Measurements from ENCODE around the gene APOA4.
"Not testable (repeated sequence)": the region's sequence is repeated elsewhere in the genome, so short reads cannot be mapped to it uniquely, and the experiment has no call there.

APOA4 gene

DNA sequence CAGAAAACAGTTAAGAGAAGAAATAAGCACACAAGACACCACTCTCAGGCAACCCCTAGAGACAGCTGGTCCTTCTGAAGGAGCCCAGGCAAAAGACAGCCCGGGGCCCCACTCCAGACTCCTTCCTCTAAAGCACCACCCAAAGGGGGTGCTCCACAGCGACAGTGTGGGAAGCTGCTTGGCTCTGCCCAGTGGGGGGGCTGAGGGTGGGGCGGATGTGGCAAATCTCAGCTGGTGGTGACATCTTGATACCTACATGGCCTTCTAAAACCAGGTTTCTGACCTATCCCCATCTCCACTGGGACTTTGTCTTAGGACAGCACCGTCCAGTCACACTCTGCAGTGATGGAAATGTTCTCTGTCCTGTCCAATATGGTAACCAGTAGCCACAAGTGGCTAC lies 24.5 kb upstream of the APOA4 start:
- no peak for ATAC-seq

- ATAC-seq: no peak
Measured at GRCh38 chr11:116844722-116845121, 21.6 kb upstream of the APOA4 start.

DNA sequence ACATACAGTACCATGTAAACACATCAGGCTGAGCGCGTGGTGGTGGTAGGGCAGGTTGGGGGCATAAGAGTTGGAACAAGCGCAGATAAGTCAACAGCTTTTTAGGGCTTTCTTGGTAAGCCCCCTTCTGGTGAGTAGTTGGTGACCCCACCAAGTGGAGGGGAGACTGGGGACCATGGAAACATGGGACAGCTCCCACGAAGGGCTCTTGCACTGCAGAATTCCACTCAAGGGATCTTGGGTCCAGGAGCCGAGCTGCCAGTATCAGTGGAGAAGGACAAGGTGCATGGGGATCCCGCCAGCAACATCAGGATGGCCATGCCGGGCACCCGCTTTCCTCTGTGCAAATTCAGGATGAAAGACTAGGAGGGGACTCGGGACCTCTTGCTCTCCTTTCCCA lies 20.6 kb upstream of the APOA4 start:
- ATAC-seq: no peak

- ATAC-seq: no peak
Measured at GRCh38 chr11:116842909-116843308, 19.8 kb upstream of the APOA4 start.

DNA sequence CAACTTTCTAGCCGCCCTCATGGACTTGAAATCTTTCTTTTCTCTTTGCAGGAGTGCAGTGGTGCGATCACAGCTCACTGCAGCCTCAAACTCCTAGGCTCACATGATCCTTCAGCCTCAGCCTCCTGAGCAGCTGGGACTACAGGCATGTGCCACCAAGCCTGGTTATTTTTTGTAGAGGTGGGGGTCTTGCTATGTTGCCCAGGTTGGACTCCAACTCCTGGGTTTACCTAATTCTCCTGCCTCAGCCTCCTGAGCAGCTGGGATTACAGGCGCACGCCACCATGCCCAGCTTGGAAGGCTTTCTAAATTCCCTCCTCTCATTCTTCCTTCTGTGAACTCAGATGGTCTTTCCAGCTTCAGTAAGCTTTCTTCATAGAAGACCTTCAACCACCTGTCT lies 19.0 kb upstream of the APOA4 start:
- ATAC-seq: no peak

DNA sequence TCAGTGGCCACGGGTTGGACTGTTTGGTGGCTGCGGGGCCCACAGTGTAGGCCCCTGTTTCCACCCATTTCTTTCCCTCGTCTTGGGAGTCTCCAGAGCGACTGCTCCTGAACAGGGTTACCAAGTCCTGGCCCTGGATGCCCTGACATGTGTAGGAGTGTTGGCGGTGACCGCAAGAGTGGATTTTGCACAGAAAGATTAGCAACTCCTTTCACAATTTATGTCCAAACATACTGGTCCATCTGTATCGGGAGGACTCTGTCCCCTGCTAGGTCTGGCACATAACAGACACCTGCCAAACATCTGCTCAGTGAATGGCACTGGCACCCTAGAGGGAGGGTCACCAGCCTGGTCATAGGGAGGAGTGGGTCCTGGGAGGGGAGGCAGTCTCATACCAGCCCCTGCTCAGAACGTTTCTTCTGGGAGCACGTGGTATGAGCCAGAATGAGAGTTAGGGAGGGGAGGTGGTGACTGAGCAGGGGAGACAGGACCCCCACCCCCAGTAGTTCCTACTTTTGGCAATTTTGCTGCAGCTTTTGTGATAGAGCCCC lies 17.7 kb upstream of the APOA4 start:
- ATAC-seq: no peak

GRCh38 chr11:116840224-116840745 lies 17.2 kb upstream of the APOA4 start:
- ATAC-seq: no peak

GRCh38 chr11:116838321-116839084 lies 15.4 kb upstream of the APOA4 start:
- no peak for ATAC-seq

- no peak for ATAC-seq
Measured at GRCh38 chr11:116837231-116838091, 14.4 kb upstream of the APOA4 start, which contains the start of gene APOA1. APOA1 (minus strand) TSS chr11:116837622; CDS start chr11:116837387, 235 bp downstream.

DNA sequence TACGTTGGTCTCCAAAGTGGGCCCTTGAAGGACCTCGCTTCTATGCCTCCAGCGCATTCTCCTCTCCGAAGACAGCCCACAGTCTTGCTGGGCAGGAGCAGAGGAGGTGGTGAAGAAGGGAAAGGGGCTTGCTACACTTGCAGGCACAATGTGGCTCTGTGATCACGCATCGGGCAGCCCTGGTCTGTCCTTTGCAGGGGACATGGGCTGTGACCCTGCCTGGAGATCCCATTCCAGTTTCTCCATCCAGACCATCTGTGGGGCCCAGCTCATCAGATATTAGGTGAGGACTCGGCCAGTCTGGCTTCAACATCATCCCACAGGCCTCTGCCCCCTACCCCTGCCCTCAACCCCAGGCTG lies 13.5 kb upstream of the APOA4 start:
- ATAC-seq: no peak

DNA sequence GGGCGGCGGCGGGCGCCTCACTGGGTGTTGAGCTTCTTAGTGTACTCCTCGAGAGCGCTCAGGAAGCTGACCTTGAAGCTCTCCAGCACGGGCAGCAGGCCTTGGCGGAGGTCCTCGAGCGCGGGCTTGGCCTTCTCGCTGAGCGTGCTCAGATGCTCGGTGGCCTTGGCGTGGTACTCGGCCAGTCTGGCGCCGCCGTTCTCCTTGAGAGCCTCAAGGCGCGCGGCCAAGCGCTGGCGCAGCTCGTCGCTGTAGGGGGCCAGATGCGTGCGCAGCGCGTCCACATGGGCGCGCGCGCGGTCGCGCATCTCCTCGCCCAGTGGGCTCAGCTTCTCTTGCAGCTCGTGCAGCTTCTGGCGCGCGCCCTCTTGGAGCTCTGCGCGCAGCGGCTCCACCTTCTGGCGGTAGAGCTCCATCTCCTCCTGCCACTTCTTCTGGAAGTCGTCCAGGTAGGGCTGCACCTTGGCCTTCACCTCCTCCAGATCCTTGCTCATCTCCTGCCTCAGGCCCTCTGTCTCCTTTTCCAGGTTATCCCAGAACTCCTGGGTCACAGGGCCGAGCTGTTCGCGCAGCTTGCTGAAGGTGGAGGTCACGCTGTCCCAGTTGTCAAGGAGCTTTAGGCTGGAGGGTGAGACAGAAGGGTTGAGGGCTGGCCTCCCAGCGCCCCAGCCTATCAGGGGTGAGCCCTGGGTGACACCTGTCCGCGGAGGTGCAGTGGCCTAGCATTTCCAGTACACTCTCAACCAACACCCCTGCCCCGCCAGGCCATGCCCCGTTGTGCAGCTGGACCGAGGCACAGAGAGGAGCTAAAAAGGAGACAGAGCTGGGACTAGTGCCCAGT lies 12.9 kb upstream of the APOA4 start:
- ATAC-seq: peak; percentile 89 to 90

- ATAC-seq: no peak
Measured at GRCh38 chr11:116835042-116835772, 12.1 kb upstream of the APOA4 start.

- ATAC-seq: not testable (repeated sequence)
Measured at GRCh38 chr11:116834535-116835041, 11.5 kb upstream of the APOA4 start.

DNA sequence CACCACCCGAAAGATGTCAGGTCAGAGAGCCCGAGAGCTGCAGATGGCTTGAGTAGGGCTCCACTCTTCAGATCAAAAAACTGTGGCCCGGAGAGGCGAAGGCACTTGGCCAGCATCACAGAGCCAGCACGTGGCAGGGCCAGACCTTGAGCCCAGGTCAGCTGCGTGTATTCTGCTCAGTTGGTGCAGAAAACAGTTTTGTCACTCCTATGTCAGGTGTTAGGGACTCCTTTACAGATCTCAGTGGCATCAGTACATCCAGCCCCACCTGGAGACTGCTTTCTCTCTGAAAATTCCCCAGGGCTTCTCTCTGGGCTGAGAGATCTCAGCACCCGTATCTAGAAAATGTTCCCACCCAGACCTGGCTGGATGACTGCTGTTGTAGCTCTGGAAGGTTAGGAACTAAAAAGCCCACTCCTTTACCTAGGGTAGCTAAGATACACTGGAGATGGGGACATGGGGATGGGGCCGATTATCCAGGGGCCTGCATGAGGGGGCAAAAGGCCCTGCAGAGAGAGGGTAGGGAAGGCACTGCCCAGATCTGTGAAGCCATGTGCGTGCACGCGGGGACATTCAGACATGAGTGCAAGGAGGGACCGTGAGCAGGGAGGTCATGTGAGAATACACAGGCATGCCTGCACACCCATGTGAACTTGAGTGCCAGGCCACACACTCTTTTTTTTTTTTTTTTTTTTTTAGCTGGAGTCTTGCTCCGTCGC lies 10.9 kb upstream of the APOA4 start:
- no peak for ATAC-seq

DNA sequence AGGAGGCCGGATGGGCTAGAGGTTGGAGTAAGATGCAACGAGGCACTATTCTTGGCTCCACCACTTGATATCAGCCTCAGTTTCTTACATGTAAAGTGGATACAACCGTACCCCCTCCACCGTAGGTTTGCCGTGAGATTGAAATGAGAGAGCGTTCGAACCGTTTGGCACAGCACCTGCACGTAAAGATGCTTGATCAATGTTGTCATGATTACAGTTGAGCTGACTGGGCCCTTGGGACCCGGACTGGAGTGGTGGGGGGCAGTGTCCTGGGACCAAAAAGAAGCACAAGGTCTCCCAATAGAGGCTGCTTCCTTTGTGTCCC lies 10.3 kb upstream of the APOA4 start:
- no peak for ATAC-seq

DNA sequence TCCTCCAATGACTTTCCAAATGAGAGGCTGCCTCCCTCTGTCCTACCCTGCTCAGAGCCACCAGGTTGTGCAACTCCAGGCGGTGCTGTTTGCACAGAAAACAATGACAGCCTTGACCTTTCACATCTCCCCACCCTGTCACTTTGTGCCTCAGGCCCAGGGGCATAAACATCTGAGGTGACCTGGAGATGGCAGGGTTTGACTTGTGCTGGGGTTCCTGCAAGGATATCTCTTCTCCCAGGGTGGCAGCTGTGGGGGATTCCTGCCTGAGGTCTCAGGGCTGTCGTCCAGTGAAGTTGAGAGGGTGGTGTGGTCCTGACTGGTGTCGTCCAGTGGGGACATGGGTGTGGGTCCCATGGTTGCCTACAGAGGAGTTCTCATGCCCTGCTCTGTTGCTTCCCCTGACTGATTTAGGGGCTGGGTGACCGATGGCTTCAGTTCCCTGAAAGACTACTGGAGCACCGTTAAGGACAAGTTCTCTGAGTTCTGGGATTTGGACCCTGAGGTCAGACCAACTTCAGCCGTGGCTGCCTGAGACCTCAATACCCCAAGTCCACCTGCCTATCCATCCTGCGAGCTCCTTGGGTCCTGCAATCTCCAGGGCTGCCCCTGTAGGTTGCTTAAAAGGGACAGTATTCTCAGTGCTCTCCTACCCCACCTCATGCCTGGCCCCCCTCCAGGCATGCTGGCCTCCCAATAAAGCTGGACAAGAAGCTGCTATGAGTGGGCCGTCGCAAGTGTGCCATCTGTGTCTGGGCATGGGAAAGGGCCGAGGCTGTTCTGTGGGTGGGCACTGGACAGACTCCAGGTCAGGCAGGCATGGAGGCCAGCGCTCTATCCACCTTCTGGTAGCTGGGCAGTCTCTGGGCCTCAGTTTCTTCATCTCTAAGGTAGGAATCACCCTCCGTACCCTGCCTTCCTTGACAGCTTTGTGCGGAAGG lies 9.5 kb upstream of the APOA4 start:
- ATAC-seq: no peak

GRCh38 chr11:116831790-116832349 lies 8.8 kb upstream of the APOA4 start:
- ATAC-seq: no peak

- no peak for ATAC-seq
Measured at GRCh38 chr11:116830184-116830912, 7.2 kb upstream of the APOA4 start.

All from activated CD4-positive, CD25-positive, alpha-beta regulatory T cell treated with anti-CD3 and anti-CD28 coated beads, Interleukin-2, amount 50 U/mL, for 24 hours (primary cell).